ENCODE measurements around the gene SLIT2. TPM values are rescaled to one million over a fixed set of nuclear protein-coding genes. Genes with fewer than 3 reads are reported as not detected.

Gene SLIT2
- total RNA-seq, 1 experiment from 2014 or later, result 5.3 TPM

DNA sequence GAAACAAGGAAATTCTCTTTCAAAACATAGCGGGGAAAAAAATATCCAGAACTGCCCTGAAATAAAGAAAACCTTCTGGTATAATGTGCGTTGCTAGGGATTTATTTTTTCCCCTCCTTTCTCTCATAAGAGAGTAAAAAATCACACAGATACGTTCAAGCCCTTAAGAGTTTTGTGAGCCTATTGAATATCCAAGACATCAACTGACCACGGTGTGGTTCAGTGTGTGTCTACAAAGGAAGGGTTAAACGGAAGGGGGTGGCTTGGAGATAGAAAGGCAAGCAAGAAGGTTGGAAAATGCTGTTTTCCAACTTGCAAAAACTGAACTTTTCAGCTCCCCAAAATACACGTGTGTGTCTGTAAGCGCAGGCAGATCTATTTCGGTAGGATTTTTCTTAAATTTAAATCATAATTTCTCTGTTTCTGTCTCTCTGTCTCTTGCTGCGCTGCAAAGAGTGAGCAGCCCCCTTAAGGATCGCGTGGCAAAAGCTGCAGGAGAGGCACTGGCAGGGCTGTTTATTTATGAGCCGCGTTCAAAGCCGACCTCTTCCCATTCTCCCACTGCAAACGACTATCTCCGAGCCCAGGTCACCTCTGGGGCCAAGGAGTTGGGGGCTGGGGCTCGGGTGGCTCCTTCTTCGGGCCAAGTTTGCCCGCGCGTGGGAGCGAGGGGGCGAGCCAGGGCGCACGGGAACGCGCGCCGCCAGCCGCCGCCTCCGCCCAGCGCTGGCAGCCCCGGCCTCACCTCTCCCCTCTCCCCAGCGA, 492 bp upstream of the SLIT2 start:
- peak overlapping the region; percentile 50; the same call in 1 of the 2 replicates for H3K4me3 ChIP-seq
- CTCF ChIA-PET, result no interaction called here
- H3K9me2 ChIP-seq (ENCODE audit: insufficient read depth), result no peaks in the 10 kb centered on the region
- intact Hi-C loops (cut with micrococcal nuclease; ENCODE audit: unreplicated experiment), result loop anchor here (5.0 to 10.0 kb wide), 3 partner anchors 36 to 294 kb away; no protein-coding TSS in a partner anchor
- H3K27ac ChIP-seq, result no peak overlapping the region
- TF ChIP-seq EZH2 (IDR thresholded peaks at IDR 0.05; ENCODE audit: low read depth), result no peak
- TF ChIP-seq, protein P1, sequence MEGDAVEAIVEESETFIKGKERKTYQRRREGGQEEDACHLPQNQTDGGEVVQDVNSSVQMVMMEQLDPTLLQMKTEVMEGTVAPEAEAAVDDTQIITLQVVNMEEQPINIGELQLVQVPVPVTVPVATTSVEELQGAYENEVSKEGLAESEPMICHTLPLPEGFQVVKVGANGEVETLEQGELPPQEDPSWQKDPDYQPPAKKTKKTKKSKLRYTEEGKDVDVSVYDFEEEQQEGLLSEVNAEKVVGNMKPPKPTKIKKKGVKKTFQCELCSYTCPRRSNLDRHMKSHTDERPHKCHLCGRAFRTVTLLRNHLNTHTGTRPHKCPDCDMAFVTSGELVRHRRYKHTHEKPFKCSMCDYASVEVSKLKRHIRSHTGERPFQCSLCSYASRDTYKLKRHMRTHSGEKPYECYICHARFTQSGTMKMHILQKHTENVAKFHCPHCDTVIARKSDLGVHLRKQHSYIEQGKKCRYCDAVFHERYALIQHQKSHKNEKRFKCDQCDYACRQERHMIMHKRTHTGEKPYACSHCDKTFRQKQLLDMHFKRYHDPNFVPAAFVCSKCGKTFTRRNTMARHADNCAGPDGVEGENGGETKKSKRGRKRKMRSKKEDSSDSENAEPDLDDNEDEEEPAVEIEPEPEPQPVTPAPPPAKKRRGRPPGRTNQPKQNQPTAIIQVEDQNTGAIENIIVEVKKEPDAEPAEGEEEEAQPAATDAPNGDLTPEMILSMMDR (conservative IDR thresholded peaks at IDR 0.05), result no peak
- peaks cover 8% of the 10 kb centered on the region; the same call in 1 of the 2 replicates for H3K27me3 ChIP-seq (ENCODE audit: insufficient read depth, low read depth)
- DNase-seq, result no peak
- H3K9me3 ChIP-seq (ENCODE audit: insufficient read depth, low read depth), result no peaks in the 10 kb centered on the region
- no peaks in the 10 kb centered on the region for H3K36me3 ChIP-seq (ENCODE audit: low read depth)
- BruUV-seq (replicated peaks), result no TSS peak
- no peaks in the 10 kb centered on the region for H3F3A ChIP-seq (ENCODE audit: insufficient read depth, low read depth)
- no peaks in the 10 kb centered on the region for H3K79me2 ChIP-seq (ENCODE audit: low read depth)
- H3K4me2 ChIP-seq, result peak overlapping the region; percentile 68
- no peaks in the 10 kb centered on the region for H3K4me1 ChIP-seq (replicated peaks; ENCODE audit: insufficient read depth)
- no peak overlapping the region for H2AFZ ChIP-seq
- POLR2A ChIA-PET (ENCODE audit: unreplicated experiment), result interaction anchor here (0.5 to 0.7 kb wide), 3 partner anchors 11 to 606 kb away, joined by 3 to 5 read pairs (median 4); no protein-coding TSS in a partner anchor
- no peaks in the 10 kb centered on the region for H4K20me1 ChIP-seq (ENCODE audit: insufficient read depth)

DNA sequence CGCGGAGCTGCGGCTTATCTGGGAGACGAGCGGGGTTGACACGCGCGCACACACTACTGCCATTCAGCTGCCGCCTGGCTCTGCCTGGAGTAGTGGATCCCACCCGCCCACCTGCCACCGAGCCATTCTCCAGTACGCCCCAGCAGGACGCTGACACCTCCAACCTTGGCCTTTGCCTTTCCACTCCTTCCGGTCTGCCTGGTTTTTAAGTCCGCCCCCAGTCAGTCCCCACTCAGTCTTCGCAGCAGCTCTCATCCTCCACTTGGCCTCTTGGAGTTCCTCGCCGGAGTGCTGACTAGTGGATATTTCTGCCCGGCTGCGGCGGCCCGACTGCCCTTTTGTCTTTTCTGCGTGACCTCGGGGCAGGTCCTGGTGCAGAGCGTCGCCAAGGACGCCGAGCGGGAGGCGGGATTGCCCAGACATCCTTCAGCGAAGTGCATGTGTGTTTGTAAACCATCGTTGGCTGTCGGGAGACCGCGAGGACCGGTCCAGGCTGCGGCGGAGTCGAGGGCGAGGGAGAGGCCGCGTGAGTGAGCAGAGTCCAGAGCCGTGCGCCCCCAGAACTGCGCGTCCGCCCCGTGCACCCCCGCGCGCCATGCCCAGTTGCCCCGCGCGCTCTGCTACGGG, 1.1 kb downstream of the SLIT2 start:
- H3K27me3 ChIP-seq (ENCODE audit: insufficient read depth, low read depth), result peaks cover 8% of the 10 kb centered on the region; the same call in 1 of the 2 replicates
- no peaks in the 10 kb centered on the region for H3K9me3 ChIP-seq (ENCODE audit: insufficient read depth, low read depth)
- H3K27ac ChIP-seq, result no peak overlapping the region
- no TSS peak for BruUV-seq (replicated peaks)
- H3K9me2 ChIP-seq (ENCODE audit: insufficient read depth), result no peaks in the 10 kb centered on the region
- H3K79me2 ChIP-seq (ENCODE audit: low read depth), result no peaks in the 10 kb centered on the region
- H3F3A ChIP-seq (ENCODE audit: insufficient read depth, low read depth), result no peaks in the 10 kb centered on the region
- no peak for TF ChIP-seq EZH2 (IDR thresholded peaks at IDR 0.05; ENCODE audit: low read depth)
- TF ChIP-seq, protein P1 (conservative IDR thresholded peaks at IDR 0.05), result no peak
- peak in 1 of 2 experiments; percentile 20 for DNase-seq
- ChIA-PET CTCF (no interaction called here), POLR2A (ENCODE audit: unreplicated experiment) (no interaction called here)
- H3K4me2 ChIP-seq, result peak overlapping the region; percentile 68
- no peaks in the 10 kb centered on the region for H4K20me1 ChIP-seq (ENCODE audit: insufficient read depth)
- intact Hi-C loops (cut with micrococcal nuclease; ENCODE audit: unreplicated experiment), result loop anchor here (5.0 to 10.0 kb wide), 3 partner anchors 35 to 292 kb away; no protein-coding TSS in a partner anchor
- H3K4me1 ChIP-seq (replicated peaks; ENCODE audit: insufficient read depth), result no peaks in the 10 kb centered on the region
- peak overlapping the region; percentile 50; the same call in 1 of the 2 replicates for H3K4me3 ChIP-seq
- H3K36me3 ChIP-seq (ENCODE audit: low read depth), result no peaks in the 10 kb centered on the region
- 0 out of 2 replicates have a peak overlapping the region, but pooled peaks have one; percentile 60 for H2AFZ ChIP-seq

DNA sequence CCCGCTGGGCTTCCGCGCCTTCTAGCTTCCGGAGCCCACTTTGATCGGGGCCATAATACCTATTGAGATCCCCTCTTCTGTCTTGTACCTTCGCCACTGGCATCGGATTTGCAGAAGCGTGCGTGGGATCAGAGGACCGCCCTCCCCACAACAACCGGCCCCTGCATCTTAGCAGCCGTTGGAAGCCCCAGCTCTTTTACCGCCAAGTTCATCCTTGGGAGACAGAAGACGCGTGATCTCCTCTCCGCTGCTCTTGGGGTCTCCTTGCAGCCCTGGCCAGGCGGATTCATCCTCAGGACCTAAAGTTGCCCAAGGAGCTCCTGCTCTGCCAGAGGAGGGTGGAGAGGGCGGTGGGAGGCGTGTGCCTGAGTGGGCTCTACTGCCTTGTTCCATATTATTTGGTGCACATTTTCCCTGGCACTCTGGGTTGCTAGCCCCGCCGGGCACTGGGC, 1.6 kb downstream of the SLIT2 start:
- DNase-seq, result no peak
- Histone ChIP-seq H3K4me2 (no peak overlapping the region), H3K79me2 (ENCODE audit: low read depth) (no peaks in the 10 kb centered on the region), H3K9me3 (ENCODE audit: insufficient read depth, low read depth) (no peaks in the 10 kb centered on the region), H3K4me1 (replicated peaks; ENCODE audit: insufficient read depth) (no peaks in the 10 kb centered on the region), H3K27me3 (ENCODE audit: insufficient read depth, low read depth) (peaks cover 8% of the 10 kb centered on the region; the same call in 1 of the 2 replicates), H4K20me1 (ENCODE audit: insufficient read depth) (no peaks in the 10 kb centered on the region), H3K4me3 (no peak overlapping the region), H3K9me2 (ENCODE audit: insufficient read depth) (no peaks in the 10 kb centered on the region), H3K27ac (no peak overlapping the region), H2AFZ (no peak overlapping the region), H3K36me3 (ENCODE audit: low read depth) (no peaks in the 10 kb centered on the region), H3F3A (ENCODE audit: insufficient read depth, low read depth) (no peaks in the 10 kb centered on the region)
- intact Hi-C loops (cut with micrococcal nuclease; ENCODE audit: unreplicated experiment), result loop anchor here (5.0 to 10.0 kb wide), 3 partner anchors 34 to 291 kb away; no protein-coding TSS in a partner anchor
- ChIA-PET CTCF (interaction anchor here (0.7 kb wide), 1 partner anchor 239 kb away, joined by 3 read pairs; no protein-coding TSS in a partner anchor), POLR2A (ENCODE audit: unreplicated experiment) (no interaction called here)
- TF ChIP-seq, protein P1 (conservative IDR thresholded peaks at IDR 0.05), result no peak
- no peak for TF ChIP-seq EZH2 (IDR thresholded peaks at IDR 0.05; ENCODE audit: low read depth)
- no TSS peak for BruUV-seq (replicated peaks)
